GM19035 (cell line): ENCODE data around the gene EGFLAM.
A peak's percentile ranks its signal among the peaks of the same experiment; 100 is the strongest.

Experiments
- ATAC-seq: cut with Tn5 transposase; IDR thresholded peaks from one replicate; pipeline ENCODE4 v1.9.1; 2021; ENCODE audit not compliant: unreplicated experiment

EGFLAM gene

GRCh38 chr5:38265546-38266179 lies 7.3 kb downstream of the EGFLAM start:
- ATAC-seq, result peak; percentile 90

GRCh38 chr5:38267372-38267771 lies 9.0 kb downstream of the EGFLAM start:
- no peak for ATAC-seq

DNA sequence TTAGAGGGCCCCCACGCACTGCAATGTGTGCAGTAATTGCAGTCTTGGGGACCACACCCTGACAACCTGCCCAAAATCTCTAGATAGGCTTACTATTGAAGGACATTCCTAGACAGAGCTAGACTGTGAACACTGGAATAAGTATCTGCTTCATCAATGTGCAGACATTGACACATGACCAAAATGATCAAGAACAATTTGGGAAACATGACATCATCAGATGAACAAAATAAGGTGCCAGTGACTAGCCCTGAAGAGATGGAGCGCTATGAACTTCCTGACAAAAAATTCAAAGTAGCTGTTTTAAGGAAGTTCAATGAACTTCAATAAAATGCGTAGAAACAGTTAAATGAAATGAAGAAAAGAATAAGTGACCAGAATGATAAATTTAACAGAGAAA lies 15.3 kb downstream of the EGFLAM start:
- ATAC-seq, result no peak

DNA sequence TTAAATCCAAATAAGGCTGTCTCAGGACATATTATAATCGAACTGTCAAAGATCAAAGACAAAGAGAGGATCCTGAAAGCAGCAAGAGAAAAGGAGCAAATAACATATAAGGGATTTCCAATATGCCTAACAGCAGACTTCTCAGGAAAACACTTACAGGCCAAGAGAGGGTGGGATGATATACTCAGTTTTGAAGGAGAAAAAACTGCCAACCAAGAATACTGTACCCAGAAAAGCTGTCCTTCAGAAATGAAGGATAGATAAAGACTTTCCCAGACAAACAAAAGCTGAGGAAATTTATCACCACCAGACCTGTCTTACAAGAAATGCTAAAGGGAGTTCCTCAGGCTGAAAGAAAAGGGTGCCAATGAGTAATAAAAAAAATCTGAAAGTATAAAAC lies 16.0 kb downstream of the EGFLAM start:
- no peak for ATAC-seq

DNA sequence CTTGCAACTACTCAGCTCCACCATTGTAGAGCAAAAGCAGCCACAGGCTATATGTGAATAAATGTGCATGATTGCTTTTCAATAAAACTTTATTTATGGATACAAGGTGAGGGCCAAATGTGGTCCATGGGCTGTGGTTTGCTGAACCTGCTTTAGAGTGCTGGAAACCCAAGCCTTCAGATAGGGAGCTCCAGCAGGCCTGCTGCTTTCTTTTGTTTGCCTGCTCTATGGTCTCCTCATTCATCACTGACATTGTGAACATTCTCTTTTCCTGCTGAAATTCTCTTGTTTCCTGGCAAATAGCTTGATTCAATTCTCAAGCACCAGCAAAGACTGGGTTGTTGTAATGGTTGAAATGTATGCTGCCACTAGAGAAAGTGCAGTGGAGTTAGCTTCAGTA lies 26.0 kb downstream of the EGFLAM start:
- ATAC-seq, result no peak

- no peak for ATAC-seq
These were observed 26.9 kb downstream of the EGFLAM start for GRCh38 chr5:38285226-38285625.

DNA sequence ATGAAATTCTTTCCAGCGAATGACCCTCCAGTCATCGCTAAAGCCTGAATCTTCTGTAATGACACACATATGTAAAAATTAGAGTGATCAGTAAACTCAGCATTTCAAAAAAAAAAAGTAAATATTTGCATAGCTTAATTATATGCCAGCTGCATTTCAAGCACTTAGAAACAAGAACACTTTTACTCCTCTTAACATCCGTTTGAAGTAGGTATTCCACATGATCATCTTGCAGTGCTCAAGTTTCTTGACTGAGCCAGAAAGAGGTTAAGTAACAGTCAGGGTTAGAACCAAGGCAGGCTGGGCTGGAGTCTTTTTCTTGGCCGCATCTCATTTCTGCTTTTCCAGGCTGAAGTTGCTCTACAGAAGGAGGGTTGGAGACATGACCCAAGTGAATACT lies 27.6 kb downstream of the EGFLAM start:
- no peak for ATAC-seq

GRCh38 chr5:38287124-38287523 lies 28.8 kb downstream of the EGFLAM start:
- no peak for ATAC-seq

GRCh38 chr5:38289457-38289856 lies 31.1 kb downstream of the EGFLAM start:
- no peak for ATAC-seq

- ATAC-seq, result no peak
These were observed 31.8 kb downstream of the EGFLAM start for GRCh38 chr5:38290028-38290653.

DNA sequence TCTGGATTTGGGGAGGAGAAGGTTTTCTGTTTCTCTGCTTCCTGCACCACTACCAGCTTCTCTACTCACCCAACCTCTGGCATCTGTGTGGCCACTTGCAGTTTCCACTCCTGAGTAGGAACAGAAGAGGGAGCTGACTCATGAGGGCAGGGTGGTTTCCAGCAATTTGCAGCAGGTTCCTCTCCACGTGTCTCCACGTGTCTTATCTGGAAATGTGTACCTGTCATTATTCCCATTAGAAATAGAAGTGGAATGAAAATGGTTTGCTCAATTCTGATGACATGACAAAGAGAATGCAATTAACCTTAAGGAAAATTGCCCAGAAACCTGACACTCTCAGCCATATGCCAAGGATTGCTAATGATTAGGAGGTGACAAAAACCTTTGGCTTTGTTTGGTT lies 33.0 kb downstream of the EGFLAM start:
- ATAC-seq, result no peak

DNA sequence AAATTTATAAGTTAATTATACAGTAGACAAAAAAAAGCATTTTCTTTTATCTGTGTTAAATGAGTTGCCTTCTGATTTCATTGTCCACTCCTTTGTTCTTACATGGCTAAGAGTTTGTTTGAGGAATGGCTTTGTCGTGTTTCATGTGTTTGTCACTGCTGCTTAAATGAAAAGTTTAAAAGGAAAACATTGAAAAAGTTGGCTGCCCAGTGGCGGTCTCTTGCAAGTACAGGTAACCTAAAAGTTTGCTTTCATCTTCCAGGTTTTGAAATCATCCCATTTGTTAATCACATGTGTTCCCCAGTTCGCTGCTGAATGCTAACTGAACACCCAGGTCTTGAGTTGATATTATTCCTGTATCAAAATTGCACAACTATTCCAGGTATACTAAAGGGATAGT lies 33.9 kb downstream of the EGFLAM start:
- no peak for ATAC-seq

- no peak for ATAC-seq
These were observed 37.4 kb downstream of the EGFLAM start for GRCh38 chr5:38295751-38296150.

DNA sequence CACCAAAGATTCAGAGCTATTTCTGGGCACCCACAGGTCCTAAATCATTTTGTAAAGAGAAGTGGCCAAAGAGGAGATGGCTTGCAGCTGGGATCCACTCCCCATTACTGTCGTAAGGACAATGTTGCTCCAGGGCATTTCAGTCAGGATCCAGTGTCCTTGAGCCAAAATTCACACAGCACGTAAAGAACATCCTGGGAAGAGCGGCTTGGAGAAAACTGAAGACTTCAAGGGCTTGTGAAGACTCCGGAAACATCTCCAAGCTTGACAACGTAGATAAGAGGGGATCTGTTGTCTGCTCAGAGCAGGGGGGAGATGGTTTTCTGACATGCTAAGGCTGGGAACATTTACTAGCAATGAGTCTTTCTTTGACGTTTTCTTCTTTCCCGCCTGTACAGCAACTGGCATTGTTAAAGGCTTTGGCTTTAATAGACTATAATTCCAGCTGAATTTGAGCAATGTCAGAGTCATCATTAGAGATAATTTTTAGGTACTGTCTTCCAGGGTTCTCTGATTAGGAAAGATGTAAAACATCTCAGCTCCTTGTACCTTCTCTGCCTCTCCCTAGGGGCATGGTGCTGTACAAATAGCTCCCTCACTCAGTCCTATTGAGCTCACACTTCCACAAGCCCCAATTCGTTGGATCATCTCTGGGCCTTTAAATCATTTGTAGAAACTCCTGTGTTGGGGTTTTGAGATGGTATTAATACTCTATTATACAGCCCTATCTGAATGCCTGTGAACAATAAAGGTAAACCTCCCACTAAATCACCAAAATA lies 39.7 kb downstream of the EGFLAM start:
- ATAC-seq, result no peak

DNA sequence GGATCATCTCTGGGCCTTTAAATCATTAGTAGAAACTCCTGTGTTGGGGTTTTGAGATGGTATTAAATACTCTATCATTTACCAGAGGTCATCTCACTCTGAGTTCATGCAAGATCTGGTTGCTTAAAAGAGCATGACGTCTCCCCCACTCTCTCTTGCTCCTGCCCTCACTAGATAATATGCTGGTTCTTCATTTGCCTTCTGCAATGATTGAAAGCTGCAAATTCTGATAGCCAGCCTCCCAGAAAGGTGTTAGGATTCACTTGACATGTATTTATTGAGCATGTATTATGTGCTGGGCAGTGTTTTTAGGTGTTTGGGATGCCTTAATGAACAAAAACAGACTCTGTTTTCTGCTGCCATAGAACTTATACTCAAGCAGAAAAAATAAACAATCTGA lies 41.2 kb downstream of the EGFLAM start:
- ATAC-seq, result no peak

DNA sequence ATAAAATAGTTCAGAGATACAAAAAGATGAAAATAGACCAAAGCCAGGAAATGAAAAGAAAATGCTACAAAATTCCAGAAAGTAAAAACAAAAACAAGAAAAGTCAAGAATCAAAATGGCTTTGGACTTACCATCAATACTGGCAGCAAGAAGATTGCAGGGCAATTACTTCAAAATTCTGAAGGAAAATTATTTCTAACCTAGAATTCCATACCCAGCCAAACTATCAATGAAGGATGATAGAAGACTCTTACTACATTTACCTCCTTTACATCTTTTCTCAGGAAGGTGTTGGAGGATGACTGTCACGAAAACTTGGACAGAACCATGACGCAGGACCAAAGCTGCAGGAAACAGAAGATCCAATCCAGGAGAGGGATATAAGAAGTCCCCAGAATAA lies 46.8 kb downstream of the EGFLAM start:
- no peak for ATAC-seq

DNA sequence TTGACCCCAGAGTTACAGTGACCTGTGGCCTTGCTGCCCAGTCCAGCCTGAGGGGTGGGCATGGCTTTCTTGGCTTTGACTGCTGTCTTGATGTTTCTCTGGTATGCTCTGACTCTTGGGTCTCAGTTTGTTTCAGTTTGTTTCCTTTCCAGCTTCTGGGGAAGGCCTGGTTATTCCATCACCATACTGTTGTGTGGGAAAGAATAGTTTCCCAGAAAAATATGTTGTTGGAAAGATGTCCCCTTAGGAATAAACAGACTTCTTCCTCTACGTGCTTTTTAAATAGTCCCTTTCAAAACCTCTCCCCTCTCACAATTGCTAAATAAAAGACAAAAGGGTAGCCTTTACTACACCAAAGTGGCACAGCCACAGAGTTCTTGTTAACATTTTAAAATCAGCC lies 49.5 kb downstream of the EGFLAM start:
- no peak for ATAC-seq

DNA sequence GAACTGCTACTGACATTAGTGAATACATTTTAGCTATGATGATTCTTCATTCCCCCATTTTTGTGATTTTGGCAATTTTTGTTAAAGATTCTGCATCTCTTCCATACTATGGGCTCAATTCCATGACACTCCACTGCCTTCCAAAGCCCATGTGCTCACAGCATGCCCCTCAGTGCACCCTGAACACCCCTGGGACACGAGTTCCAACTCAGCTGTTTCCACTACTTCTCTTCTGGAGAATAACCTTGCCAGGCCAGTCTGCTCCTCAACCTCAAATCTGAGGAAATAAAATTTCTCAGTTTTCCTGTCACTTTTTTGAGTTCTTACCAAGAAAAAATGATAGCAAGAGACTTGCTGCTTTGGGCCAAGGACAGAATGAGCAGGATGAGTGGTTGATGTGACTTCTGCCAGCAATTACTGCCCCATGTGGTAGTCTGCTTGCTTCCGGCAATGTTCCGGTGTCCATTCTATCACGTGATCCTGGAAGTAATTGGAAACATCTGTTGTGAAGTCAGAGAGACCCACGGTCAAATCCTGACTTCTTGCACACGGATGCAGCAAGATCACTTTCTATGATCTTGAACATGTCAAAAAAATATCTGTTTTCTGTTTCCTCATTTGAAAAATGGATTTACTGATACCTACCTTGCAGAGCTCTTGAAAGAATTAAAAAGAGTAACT lies 58.3 kb downstream of the EGFLAM start:
- ATAC-seq, result no peak

DNA sequence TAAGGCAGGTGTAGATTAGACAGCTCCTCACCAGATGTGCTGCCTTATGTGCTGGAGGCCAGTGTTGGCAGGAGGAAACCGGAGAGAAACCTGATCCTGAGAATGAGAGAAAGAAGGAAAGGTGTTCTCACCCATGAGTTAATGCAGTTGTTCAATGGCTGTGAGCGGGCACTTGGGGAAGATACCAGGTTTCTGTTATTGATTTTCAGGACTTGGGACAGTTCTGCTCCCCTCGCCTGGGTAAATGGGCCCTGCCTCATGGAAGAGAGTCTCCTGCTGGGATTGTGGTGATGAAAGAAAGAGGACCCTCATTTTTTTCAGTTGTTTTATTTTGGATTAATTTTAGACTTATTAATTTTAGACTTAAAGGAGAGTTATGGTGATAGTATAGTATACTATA lies 59.5 kb downstream of the EGFLAM start:
- no peak for ATAC-seq

- ATAC-seq, result no peak
These were observed 61.1 kb downstream of the EGFLAM start for GRCh38 chr5:38319491-38319890.

- ATAC-seq, result no peak
These were observed 63.6 kb downstream of the EGFLAM start for GRCh38 chr5:38321978-38322377.
